ENCODE measurements around the gene TMEM231.
"Not testable (repeated sequence)": the region's sequence is repeated elsewhere in the genome, so short reads cannot be mapped to it uniquely, and the experiment has no call there.

DNA sequence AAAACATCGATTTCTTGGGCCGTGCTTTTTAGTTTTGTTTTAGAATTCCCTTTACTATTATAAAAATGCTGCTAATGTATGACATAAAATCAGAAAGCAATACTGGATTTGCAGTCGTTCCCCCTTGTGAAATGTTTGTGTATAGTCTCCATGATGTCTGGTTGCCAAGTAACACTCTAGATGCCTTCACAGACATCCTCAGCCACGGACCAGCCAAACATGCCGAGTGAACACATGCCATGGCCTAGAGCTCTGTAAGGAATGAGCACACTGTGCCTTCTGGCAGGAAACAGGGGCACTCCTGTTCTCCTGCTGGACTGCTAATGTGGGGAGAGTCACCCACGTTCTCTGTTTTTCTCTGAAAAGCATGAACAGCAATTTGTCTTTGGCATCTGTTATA, 54.2 kb downstream of the TMEM231 start:
- TF ChIP-seq SP1 (IDR thresholded peaks at IDR 0.05); FOXM1 (IDR thresholded peaks at IDR 0.05; ENCODE audit: borderline replicate concordance); HDGF (IDR thresholded peaks at IDR 0.05; ENCODE audit: borderline replicate concordance); L3MBTL2 (conservative IDR thresholded peaks at IDR 0.05); TARDBP (IDR thresholded peaks at IDR 0.05); BHLHE40 (IDR thresholded peaks at IDR 0.05; ENCODE audit: borderline replicate concordance): not testable (repeated sequence)
